D341Med (cell line): ENCODE results near the gene NMRK1.

Experiments used
- DNase-seq: peaks from one replicate; pipeline ENCODE4 v3.0.0; 2012; ENCODE audit warnings: low spot score

Gene NMRK1

GRCh38 chr9:75087824-75088645, at the start of gene NMRK1, which contains the start of gene OSTF1:
Gene NMRK1 (minus strand): TSS chr9:75088155. CDS start chr9:75083115, 5,040 bp downstream.
Gene OSTF1 (plus strand): TSS chr9:75088514. CDS start chr9:75088693, 179 bp downstream.
- peak; percentile 96 for DNase-seq

- no peak for DNase-seq
Measured at GRCh38 chr9:75134495-75134894, 46.5 kb upstream of the NMRK1 start.

- no peak for DNase-seq
Measured at GRCh38 chr9:75133396-75133795, 45.4 kb upstream of the NMRK1 start.

- no peak for DNase-seq
Measured at GRCh38 chr9:75132244-75132643, 44.3 kb upstream of the NMRK1 start.

GRCh38 chr9:75131700-75132099, 43.7 kb upstream of the NMRK1 start:
- no peak for DNase-seq

GRCh38 chr9:75130621-75131230, 42.8 kb upstream of the NMRK1 start:
- DNase-seq: no peak

- no peak for DNase-seq
Measured at GRCh38 chr9:75130172-75130571, 42.2 kb upstream of the NMRK1 start.

GRCh38 chr9:75128535-75128934, 40.6 kb upstream of the NMRK1 start:
- no peak for DNase-seq

- DNase-seq: no peak
Measured at GRCh38 chr9:75123696-75124095, 35.7 kb upstream of the NMRK1 start.

GRCh38 chr9:75121914-75122558, 34.1 kb upstream of the NMRK1 start:
- no peak for DNase-seq

GRCh38 chr9:75120686-75121085, 32.7 kb upstream of the NMRK1 start:
- DNase-seq: no peak

- no peak for DNase-seq
Measured at GRCh38 chr9:75117564-75117963, 29.6 kb upstream of the NMRK1 start.

- no peak for DNase-seq
Measured at GRCh38 chr9:75116306-75116705, 28.4 kb upstream of the NMRK1 start.

- DNase-seq: no peak
Measured at GRCh38 chr9:75112789-75113188, 24.8 kb upstream of the NMRK1 start.

GRCh38 chr9:75111019-75111622, 23.2 kb upstream of the NMRK1 start:
- DNase-seq: no peak

- no peak for DNase-seq
Measured at GRCh38 chr9:75109210-75109839, 21.4 kb upstream of the NMRK1 start.

GRCh38 chr9:75108571-75108970, 20.6 kb upstream of the NMRK1 start:
- DNase-seq: no peak

GRCh38 chr9:75106857-75107256, 18.9 kb upstream of the NMRK1 start:
- no peak for DNase-seq

GRCh38 chr9:75105841-75106240, 17.9 kb upstream of the NMRK1 start:
- DNase-seq: no peak

- no peak for DNase-seq
Measured at GRCh38 chr9:75105019-75105540, 17.1 kb upstream of the NMRK1 start.

- no peak for DNase-seq
Measured at GRCh38 chr9:75104607-75105006, 16.7 kb upstream of the NMRK1 start.
